Measurements from ENCODE around the gene TREML1. TPM values are rescaled to one million over a fixed set of nuclear protein-coding genes. Genes with fewer than 3 reads are reported as not detected.
A peak's percentile ranks its signal among the peaks of the same experiment; 100 is the strongest.

The TREML1 gene
- total and polyA plus RNA-seq, 8 donors, result 0.86 to 2.0 (median 1.5) TPM

DNA sequence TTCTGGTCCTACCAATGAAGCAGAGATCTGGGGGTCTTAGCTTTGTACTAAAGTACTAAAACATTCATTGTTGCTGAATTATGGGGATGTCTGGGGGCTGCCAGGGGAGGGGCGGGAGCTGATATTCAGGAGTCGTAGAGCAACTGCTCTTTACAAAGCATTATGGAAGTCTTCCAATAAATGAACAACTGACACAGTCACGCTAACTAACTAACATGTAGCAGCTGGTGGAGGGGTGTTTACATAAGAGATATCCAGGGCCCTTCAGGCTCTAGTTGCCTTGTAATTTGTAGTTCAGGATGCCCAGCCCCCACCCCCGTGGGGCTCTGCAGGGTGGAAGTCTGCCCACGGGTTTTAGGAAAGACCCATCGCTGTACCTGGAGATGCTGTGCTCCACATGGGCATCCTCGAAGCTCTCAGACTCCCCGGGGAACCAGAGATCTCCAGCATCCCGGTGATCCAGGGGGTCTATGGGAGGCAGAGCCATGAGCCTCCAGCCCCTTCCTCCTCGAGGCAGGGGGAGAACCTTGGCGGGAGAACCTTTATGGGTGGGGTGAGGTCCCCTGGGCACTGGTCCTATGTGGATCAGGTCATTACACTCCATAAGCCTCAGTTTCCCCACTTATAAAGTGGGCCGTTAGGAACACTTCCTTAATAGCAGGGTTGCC is 5.4 kb upstream of the TREML1 start:
- Histone ChIP-seq H3K36me3 (no peaks in the 10 kb centered on the region), H3K9me3 (no peaks in the 10 kb centered on the region), H3K4me3 (no peak overlapping the region), H3K27ac (no peak overlapping the region), H3K4me1 (peaks cover 0 to 11% of the 10 kb centered on the region in 2 donors), H3K27me3 (peaks cover 0 to 9% of the 10 kb centered on the region in 2 donors)
- DNase-seq (peak in 2 of 4 donors; percentile 17 to 44), ATAC-seq (no peak)
- intact Hi-C loops (cut with DNase I), result no loop called here
- TF ChIP-seq CTCF (IDR thresholded peaks at IDR 0.05), result no peak

DNA sequence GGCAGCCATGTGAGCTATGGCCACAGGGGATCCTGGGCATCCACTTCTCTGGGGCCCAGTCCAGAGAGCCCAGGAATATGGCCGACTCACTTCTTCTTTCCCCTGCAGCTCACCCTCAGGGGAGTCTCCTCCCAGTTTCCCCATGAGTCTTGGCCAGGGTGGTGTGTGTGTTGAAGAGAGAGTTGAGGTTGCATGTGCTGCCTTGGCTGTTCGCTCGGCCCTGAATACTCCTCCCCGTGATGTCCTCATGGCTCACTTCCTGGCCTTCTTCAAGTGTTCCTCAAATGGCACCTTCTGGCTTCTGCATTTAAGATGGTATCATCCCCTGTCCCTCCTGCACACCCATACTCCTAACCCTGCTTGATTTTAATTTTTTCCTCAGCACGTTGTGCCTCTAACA is 3.2 kb upstream of the TREML1 start:
- H3K27me3 ChIP-seq, result peaks cover 0 to 9% of the 10 kb centered on the region in 2 donors
- H3K4me1 ChIP-seq, result peaks cover 0 to 6% of the 10 kb centered on the region in 2 donors
- TF ChIP-seq CTCF (IDR thresholded peaks at IDR 0.05), result no peak
- no peaks in the 10 kb centered on the region for H3K36me3 ChIP-seq
- intact Hi-C loops (cut with DNase I), result no loop called here
- DNase-seq, result peak in 1 of 4 donors; percentile 51
- H3K27ac ChIP-seq, result no peak overlapping the region
- H3K9me3 ChIP-seq, result no peaks in the 10 kb centered on the region
- no peak overlapping the region for H3K4me3 ChIP-seq
- ATAC-seq, result peak; percentile 72

DNA sequence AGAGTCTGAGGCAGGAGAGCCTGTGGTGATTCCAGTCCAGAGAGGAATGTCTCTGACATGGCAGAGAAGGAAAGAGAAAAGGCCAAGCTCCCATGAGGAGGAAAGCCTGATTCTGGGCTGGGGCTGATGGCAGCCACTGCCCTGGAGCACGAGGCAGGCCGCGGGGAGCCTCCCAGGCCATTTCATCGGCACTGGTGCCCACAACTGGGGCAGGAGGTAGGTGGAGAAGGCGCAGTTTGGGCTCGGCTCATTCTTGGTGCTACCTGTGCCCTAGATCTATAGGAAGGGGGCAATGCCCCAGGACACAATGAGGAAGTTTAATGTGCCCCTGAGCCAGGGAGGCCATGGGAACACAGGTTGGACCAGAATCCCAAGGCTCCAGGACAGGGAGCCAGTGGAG is 2.6 kb upstream of the TREML1 start:
- Histone ChIP-seq H3K27me3 (peaks cover 0 to 9% of the 10 kb centered on the region in 2 donors), H3K4me1 (peaks cover 0 to 3% of the 10 kb centered on the region in 2 donors), H3K36me3 (no peaks in the 10 kb centered on the region), H3K9me3 (no peaks in the 10 kb centered on the region), H3K27ac (no peak overlapping the region), H3K4me3 (no peak overlapping the region)
- TF ChIP-seq CTCF (IDR thresholded peaks at IDR 0.05), result no peak
- intact Hi-C loops (cut with DNase I), result no loop called here
- DNase-seq (no peak), ATAC-seq (no peak)

DNA sequence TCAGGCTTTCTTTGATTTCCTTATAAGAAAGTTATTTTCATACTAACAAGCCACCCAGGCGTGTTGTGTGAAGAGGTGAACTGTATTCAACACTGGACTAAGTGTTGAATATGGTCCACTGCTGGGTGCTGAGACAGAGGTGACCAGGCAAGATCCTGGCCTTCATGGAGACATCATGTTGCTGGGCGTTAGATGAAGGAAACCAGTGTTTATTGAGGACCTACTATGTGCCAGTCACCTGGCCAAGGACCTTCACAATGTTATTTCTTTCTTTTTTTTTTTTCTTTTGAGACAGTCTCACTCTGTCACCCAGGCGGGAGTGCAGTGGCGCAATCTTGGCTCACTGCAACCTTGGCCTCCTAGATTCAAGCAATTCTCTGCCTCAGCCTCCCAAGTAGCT is 1.9 kb upstream of the TREML1 start:
- intact Hi-C loops (cut with DNase I), result no loop called here
- TF ChIP-seq CTCF (IDR thresholded peaks at IDR 0.05), result no peak
- no peak for ATAC-seq
- no peak overlapping the region for H3K4me3 ChIP-seq
- no peaks in the 10 kb centered on the region for H3K36me3 ChIP-seq
- H3K4me1 ChIP-seq, result peaks cover 0 to 3% of the 10 kb centered on the region in 2 donors
- DNase-seq, result no peak
- H3K27me3 ChIP-seq, result peaks cover 0 to 9% of the 10 kb centered on the region in 2 donors
- H3K9me3 ChIP-seq, result no peaks in the 10 kb centered on the region
- no peak overlapping the region for H3K27ac ChIP-seq

DNA sequence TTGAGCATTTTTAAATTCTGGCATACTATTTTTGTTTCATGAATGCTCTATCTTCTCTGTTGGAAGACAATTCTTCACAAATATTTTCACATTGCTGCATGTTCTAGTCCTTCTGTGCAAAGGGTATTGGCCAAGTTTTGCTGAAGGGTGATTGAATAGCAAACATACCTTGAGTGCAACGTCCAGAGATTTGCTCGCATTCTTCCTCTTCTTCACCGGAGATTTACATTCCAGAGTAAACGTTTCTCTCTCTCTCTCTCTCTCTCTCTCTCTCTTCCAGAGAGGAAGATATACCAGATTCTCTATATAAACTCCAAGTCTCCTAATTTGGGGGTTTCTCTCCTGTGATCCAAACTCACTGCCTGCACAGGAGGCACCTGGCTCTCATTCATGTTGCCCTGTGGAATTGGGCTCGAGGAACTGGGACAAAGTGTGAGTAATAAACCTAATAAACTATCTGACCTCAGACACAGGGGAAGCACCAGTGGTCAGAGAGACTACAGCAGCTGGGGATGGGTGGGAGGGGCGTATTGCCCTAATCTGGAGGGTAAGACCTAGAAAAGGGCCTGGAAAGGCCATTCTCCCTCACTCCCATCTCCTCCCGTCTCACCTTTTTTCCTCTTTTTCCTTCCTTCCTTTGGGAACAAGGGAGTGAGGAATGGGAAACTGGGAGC is 1.1 kb upstream of the TREML1 start:
- DNase-seq (no peak), ATAC-seq (no peak)
- H3K27me3 ChIP-seq, result peaks cover 0 to 9% of the 10 kb centered on the region in 2 donors
- peaks cover 0 to 3% of the 10 kb centered on the region in 2 donors for H3K4me1 ChIP-seq
- no peak overlapping the region for H3K27ac ChIP-seq
- no peak overlapping the region for H3K4me3 ChIP-seq
- no peaks in the 10 kb centered on the region for H3K36me3 ChIP-seq
- intact Hi-C loops (cut with DNase I), result no loop called here
- no peak for TF ChIP-seq CTCF (IDR thresholded peaks at IDR 0.05)
- H3K9me3 ChIP-seq, result no peaks in the 10 kb centered on the region
